Measurements from ENCODE around the gene TRAPPC2L. TPM values are rescaled to one million over a fixed set of nuclear protein-coding genes. Genes with fewer than 3 reads are reported as not detected.

The TRAPPC2L gene
- polyA plus RNA-seq, 2 donors, result 42.8 to 44.1 TPM

DNA sequence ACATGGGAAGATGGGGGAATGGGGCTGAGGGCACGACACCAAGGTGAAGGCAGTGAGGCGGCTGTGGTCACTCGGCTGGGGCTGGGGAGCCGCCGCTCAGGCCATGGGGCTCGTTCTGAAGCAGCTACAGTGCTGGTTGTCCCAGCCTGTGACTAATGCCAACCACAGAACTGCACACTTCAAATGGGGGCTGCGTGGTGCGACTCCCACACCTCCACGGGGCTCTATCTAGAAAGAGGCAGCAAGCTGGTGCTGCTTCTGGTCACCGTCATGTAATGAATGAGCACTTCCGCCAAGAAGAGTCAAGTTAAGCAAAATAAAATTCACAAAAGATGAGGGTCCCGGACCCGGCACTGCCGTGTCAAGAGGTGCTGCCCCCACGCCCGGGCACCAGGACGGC lies 20.1 kb upstream of the TRAPPC2L start:
- Histone ChIP-seq H3K27me3 (ENCODE audit: control insufficient read depth in 1 of 2, insufficient read depth in 2 of 2, low read length in 2 of 2) (no peaks in the 10 kb centered on the region), H3K4me3 (ENCODE audit: low read depth in 1 of 2, low read length in 2 of 2) (no peak overlapping the region), H3K36me3 (ENCODE audit: control insufficient read depth in 2 of 2, insufficient read depth in 2 of 2, low read length in 1 of 2) (peaks cover 0 to 45% of the 10 kb centered on the region in 2 donors), H3K27ac (ENCODE audit: low read depth in 2 of 2, low read length in 1 of 2) (no peak overlapping the region), H3K9me3 (ENCODE audit: control insufficient read depth in 2 of 2, insufficient read depth in 1 of 2, low read depth in 1 of 2, low read length in 1 of 2) (no peaks in the 10 kb centered on the region), H3K4me1 (ENCODE audit: control insufficient read depth in 2 of 2, insufficient read depth in 2 of 2, low read length in 1 of 2) (no peaks in the 10 kb centered on the region)
- 92% methylated on average over 17 of the region's 17 CpGs for WGBS, 2 donors

DNA sequence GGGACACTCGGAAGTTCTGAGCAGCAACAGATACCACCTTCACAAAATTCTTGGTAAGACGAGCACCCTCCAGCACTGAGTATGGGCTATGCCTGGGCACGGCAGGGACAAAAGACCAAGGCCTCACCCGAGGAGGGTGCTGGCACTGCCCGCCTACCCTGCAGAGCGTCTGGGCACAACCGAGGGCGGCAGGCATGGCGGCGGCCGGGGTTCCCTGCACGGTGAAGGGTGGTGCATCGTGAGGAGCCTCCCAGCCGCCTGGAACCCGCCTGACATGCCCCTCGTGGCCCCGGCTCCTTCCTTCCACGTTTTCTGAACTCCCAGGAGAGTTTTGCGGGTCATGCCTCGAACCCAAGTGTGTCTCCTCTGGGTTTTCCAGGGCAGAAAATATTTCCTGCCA lies 19.1 kb upstream of the TRAPPC2L start:
- Histone ChIP-seq H3K4me3 (ENCODE audit: low read depth in 1 of 2, low read length in 2 of 2) (no peak overlapping the region), H3K4me1 (ENCODE audit: control insufficient read depth in 2 of 2, insufficient read depth in 2 of 2, low read length in 1 of 2) (no peaks in the 10 kb centered on the region), H3K36me3 (ENCODE audit: control insufficient read depth in 2 of 2, insufficient read depth in 2 of 2, low read length in 1 of 2) (peaks cover 0 to 53% of the 10 kb centered on the region in 2 donors), H3K27me3 (ENCODE audit: control insufficient read depth in 1 of 2, insufficient read depth in 2 of 2, low read length in 2 of 2) (no peaks in the 10 kb centered on the region), H3K27ac (ENCODE audit: low read depth in 2 of 2, low read length in 1 of 2) (no peak overlapping the region), H3K9me3 (ENCODE audit: control insufficient read depth in 2 of 2, insufficient read depth in 1 of 2, low read depth in 1 of 2, low read length in 1 of 2) (no peaks in the 10 kb centered on the region)
- 91 to 93% methylated on average over 20 of the region's 20 CpGs for WGBS, 2 donors

DNA sequence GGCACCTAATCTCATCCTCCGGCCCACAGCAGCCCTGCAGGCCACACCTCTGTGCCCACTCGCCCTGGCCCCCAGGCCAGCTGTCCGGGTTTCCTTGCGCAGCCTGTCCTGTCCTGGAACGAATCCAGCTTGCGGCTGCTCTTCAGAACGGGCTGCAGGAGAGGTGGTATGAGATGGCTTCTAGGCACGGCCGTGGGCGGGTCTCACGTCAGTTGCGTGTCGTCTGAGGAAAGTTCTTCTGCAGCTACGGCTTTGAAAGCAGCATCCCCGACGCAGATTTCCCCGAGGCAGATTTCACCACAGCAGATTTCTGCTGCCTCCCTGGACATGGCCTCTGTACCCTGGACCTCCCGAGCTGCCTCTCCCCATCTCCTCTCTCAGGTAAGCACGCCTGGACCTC lies 18.4 kb upstream of the TRAPPC2L start:
- Histone ChIP-seq H3K4me1 (ENCODE audit: control insufficient read depth in 2 of 2, insufficient read depth in 2 of 2, low read length in 1 of 2) (no peaks in the 10 kb centered on the region), H3K27ac (ENCODE audit: low read depth in 2 of 2, low read length in 1 of 2) (no peak overlapping the region), H3K36me3 (ENCODE audit: control insufficient read depth in 2 of 2, insufficient read depth in 2 of 2, low read length in 1 of 2) (peaks cover 0 to 57% of the 10 kb centered on the region in 2 donors), H3K9me3 (ENCODE audit: control insufficient read depth in 2 of 2, insufficient read depth in 1 of 2, low read depth in 1 of 2, low read length in 1 of 2) (peaks cover 0 to 2% of the 10 kb centered on the region in 2 donors), H3K27me3 (ENCODE audit: control insufficient read depth in 1 of 2, insufficient read depth in 2 of 2, low read length in 2 of 2) (no peaks in the 10 kb centered on the region), H3K4me3 (ENCODE audit: low read depth in 1 of 2, low read length in 2 of 2) (no peak overlapping the region)
- WGBS, 2 donors, result 87 to 91% methylated on average over 19 of the region's 19 CpGs

DNA sequence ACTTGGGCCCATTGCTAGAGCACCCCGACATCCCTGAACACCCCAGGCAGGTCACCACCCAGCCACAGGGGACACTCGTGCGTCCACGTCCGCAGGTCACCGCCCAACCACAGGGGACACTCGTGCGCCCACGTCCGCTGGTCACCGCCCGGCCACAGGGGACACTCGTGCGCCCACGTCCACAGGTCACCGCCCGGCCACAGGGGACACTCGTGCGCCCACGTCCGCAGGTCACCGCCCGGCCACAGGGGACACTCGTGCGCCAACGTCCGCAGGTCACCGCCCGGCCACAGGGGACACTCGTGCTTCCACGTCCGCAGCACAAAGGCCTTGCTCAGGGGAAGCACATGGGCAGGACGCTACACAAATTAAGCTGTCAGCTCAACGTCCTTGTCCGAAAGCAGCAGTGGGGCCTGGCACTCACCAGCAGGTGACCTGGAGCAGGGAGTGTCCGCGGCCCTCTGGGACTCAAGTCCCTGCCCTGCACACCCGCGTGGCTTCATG lies 17.8 kb upstream of the TRAPPC2L start:
- Histone ChIP-seq H3K9me3 (ENCODE audit: control insufficient read depth in 2 of 2, insufficient read depth in 1 of 2, low read depth in 1 of 2, low read length in 1 of 2) (peaks cover 0 to 2% of the 10 kb centered on the region in 2 donors), H3K36me3 (ENCODE audit: control insufficient read depth in 2 of 2, insufficient read depth in 2 of 2, low read length in 1 of 2) (peaks cover 0 to 57% of the 10 kb centered on the region in 2 donors), H3K4me3 (ENCODE audit: low read depth in 1 of 2, low read length in 2 of 2) (no peak overlapping the region), H3K27ac (ENCODE audit: low read depth in 2 of 2, low read length in 1 of 2) (no peak overlapping the region), H3K4me1 (ENCODE audit: control insufficient read depth in 2 of 2, insufficient read depth in 2 of 2, low read length in 1 of 2) (no peaks in the 10 kb centered on the region), H3K27me3 (ENCODE audit: control insufficient read depth in 1 of 2, insufficient read depth in 2 of 2, low read length in 2 of 2) (no peaks in the 10 kb centered on the region)
- WGBS, 2 donors, result 92 to 93% methylated on average over 39 of the region's 39 CpGs

DNA sequence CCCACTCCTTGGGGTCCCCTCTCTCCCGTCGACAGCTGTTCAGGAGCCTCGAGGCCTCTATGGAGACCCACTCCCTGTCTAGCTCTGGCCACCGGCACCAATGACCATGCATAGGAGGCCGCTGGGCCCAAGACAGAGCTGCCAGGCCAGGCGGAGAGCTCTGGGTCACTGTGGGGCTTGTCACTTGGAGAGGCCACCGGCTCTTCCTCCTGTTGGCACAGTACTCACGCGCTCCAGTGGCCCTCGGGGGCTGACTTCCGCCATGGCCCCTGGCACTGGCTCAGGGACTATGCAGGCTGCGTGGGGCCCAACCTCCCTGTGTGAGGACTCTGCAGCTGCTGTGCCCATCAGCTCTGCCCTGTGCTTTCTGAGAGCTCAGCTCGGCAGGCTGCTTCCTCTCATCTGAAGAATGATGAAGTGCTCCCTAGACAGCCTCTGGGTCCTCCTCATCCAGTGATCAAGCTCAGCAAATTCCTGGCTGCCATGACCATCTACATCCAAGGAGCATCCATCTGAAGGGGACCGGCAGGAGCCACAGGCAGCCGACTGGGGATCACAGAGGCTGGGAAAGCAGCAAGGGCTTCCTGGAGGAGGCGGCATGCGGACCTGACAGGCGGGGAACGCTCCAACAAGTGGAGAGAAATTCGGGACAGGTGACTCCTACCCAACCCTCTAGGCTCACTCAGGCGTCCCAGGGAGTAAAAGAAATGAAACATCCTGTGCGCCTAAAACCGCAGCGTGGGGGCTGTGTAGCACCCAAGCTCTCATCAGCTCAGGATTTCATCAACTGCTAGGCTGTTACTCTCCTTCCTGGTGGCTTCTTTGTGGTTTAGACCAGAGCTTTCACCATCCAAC lies 17.0 kb upstream of the TRAPPC2L start:
- no peak overlapping the region for H3K4me3 ChIP-seq (ENCODE audit: low read depth in 1 of 2, low read length in 2 of 2)
- no peaks in the 10 kb centered on the region for H3K4me1 ChIP-seq (ENCODE audit: control insufficient read depth in 2 of 2, insufficient read depth in 2 of 2, low read length in 1 of 2)
- peaks cover 0 to 2% of the 10 kb centered on the region in 2 donors for H3K9me3 ChIP-seq (ENCODE audit: control insufficient read depth in 2 of 2, insufficient read depth in 1 of 2, low read depth in 1 of 2, low read length in 1 of 2)
- no peaks in the 10 kb centered on the region for H3K27me3 ChIP-seq (ENCODE audit: control insufficient read depth in 1 of 2, insufficient read depth in 2 of 2, low read length in 2 of 2)
- peaks cover 0 to 53% of the 10 kb centered on the region in 2 donors for H3K36me3 ChIP-seq (ENCODE audit: control insufficient read depth in 2 of 2, insufficient read depth in 2 of 2, low read length in 1 of 2)
- WGBS, 2 donors, result 94% methylated on average over 24 of the region's 24 CpGs
- no peak overlapping the region for H3K27ac ChIP-seq (ENCODE audit: low read depth in 2 of 2, low read length in 1 of 2)

DNA sequence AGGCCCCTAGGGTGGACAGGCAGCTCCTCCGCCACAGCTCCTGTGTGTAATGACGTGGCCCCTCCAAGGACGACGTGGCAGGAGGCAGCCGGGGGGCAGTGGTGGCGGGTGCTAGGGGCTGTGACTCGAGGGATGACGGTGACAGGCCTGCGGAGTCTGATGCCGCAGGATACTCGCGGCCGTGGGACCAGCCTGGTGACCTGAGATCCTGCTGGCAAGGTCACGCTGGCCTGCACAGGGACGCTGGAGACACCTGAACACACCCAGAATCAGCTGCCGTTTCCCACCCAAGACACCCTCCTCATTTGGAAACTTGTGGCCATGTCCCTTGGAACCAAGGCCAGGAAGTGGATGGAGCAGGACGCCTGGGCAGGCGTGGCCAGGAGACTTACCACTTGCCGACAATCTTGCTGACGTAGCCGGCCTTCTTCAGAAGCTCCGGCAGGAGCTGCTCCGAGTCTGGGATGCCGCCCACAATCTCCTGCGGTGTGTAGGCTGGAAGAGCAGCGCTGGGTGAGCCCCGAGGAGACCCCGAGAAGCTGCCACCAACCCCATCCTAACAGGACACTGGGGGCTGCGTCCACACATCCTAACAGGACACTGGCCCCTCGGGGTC lies 16.2 kb upstream of the TRAPPC2L start:
- H3K27ac ChIP-seq (ENCODE audit: low read depth in 2 of 2, low read length in 1 of 2), result no peak overlapping the region
- peaks cover 0 to 2% of the 10 kb centered on the region in 2 donors for H3K9me3 ChIP-seq (ENCODE audit: control insufficient read depth in 2 of 2, insufficient read depth in 1 of 2, low read depth in 1 of 2, low read length in 1 of 2)
- no peaks in the 10 kb centered on the region for H3K27me3 ChIP-seq (ENCODE audit: control insufficient read depth in 1 of 2, insufficient read depth in 2 of 2, low read length in 2 of 2)
- no peaks in the 10 kb centered on the region for H3K4me1 ChIP-seq (ENCODE audit: control insufficient read depth in 2 of 2, insufficient read depth in 2 of 2, low read length in 1 of 2)
- WGBS, 2 donors, result 93 to 95% methylated on average over 30 of the region's 30 CpGs
- H3K4me3 ChIP-seq (ENCODE audit: low read depth in 1 of 2, low read length in 2 of 2), result no peak overlapping the region
- H3K36me3 ChIP-seq (ENCODE audit: control insufficient read depth in 2 of 2, insufficient read depth in 2 of 2, low read length in 1 of 2), result peaks cover 0 to 47% of the 10 kb centered on the region in 2 donors

DNA sequence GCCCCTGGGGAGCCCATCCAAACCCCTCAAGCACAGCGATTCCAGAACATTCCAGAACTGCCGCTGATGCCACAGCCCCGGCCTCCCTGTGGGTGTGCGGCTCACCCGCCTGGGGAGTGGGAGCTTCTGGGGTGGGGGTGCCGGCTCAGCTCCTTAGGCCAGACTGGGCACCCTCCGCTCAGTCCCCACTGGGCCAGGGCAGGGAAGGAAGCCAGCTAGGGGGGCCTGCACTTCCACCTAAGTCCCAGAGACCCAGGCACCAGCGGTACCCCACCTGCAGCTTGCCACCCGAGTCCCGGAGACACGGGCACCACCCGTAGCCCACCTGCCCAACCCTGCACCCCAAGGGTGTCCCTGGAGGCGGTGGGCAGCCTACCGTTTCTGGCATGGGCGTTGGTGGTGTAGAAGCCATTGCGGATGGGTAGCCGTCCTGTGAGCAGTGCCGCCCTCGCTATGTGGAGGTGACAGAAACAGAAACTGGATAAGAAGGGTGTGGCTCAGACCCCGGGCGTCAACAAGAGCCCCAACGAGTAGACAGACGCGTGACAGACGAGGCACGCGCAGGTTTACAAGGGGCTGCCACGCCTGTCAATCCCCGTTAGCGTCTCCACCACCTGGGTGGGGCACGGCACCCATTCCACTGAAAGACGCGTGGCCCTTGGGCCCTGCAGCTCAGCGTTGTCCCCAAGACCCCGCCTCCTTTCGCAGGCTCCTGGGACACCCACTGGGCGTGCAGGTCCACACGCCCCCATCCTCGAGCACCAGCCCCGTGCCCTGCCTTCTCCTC lies 15.2 kb upstream of the TRAPPC2L start:
- H3K27me3 ChIP-seq (ENCODE audit: control insufficient read depth in 1 of 2, insufficient read depth in 2 of 2, low read length in 2 of 2), result no peaks in the 10 kb centered on the region
- no peak overlapping the region for H3K27ac ChIP-seq (ENCODE audit: low read depth in 2 of 2, low read length in 1 of 2)
- H3K36me3 ChIP-seq (ENCODE audit: control insufficient read depth in 2 of 2, insufficient read depth in 2 of 2, low read length in 1 of 2), result peaks cover 0 to 44% of the 10 kb centered on the region in 2 donors
- H3K4me3 ChIP-seq (ENCODE audit: low read depth in 1 of 2, low read length in 2 of 2), result no peak overlapping the region
- H3K9me3 ChIP-seq (ENCODE audit: control insufficient read depth in 2 of 2, insufficient read depth in 1 of 2, low read depth in 1 of 2, low read length in 1 of 2), result peaks cover 0 to 2% of the 10 kb centered on the region in 2 donors
- WGBS, 2 donors, result 90% methylated on average over 40 of the region's 40 CpGs
- no peaks in the 10 kb centered on the region for H3K4me1 ChIP-seq (ENCODE audit: control insufficient read depth in 2 of 2, insufficient read depth in 2 of 2, low read length in 1 of 2)

DNA sequence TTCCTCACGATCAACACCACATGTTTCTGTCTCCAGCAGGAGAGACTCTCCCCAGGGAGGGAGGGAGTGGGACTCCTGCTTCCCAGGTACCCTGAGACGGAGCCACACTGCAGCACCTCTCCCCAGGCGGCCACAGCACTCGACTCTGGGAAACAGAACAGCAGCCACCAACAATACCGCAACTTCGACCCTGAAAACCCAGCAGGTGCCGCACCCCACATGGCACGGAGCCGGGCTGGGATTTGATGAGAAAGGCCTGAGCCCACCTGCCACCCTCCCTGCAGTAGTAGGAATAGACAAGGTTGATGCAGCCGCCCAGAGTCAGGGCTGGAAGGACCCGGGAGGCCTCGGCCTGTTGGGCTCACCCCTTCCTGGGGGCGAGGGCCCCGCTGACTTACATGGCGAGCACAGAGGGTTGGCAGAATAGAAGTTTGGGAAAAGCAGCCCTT lies 14.6 kb upstream of the TRAPPC2L start:
- Histone ChIP-seq H3K36me3 (ENCODE audit: control insufficient read depth in 2 of 2, insufficient read depth in 2 of 2, low read length in 1 of 2) (peaks cover 0 to 43% of the 10 kb centered on the region in 2 donors), H3K27ac (ENCODE audit: low read depth in 2 of 2, low read length in 1 of 2) (no peak overlapping the region), H3K9me3 (ENCODE audit: control insufficient read depth in 2 of 2, insufficient read depth in 1 of 2, low read depth in 1 of 2, low read length in 1 of 2) (peaks cover 0 to 2% of the 10 kb centered on the region in 2 donors), H3K4me1 (ENCODE audit: control insufficient read depth in 2 of 2, insufficient read depth in 2 of 2, low read length in 1 of 2) (no peaks in the 10 kb centered on the region), H3K27me3 (ENCODE audit: control insufficient read depth in 1 of 2, insufficient read depth in 2 of 2, low read length in 2 of 2) (no peaks in the 10 kb centered on the region), H3K4me3 (ENCODE audit: low read depth in 1 of 2, low read length in 2 of 2) (no peak overlapping the region)
- 88 to 96% methylated on average over 15 of the region's 15 CpGs for WGBS, 2 donors

DNA sequence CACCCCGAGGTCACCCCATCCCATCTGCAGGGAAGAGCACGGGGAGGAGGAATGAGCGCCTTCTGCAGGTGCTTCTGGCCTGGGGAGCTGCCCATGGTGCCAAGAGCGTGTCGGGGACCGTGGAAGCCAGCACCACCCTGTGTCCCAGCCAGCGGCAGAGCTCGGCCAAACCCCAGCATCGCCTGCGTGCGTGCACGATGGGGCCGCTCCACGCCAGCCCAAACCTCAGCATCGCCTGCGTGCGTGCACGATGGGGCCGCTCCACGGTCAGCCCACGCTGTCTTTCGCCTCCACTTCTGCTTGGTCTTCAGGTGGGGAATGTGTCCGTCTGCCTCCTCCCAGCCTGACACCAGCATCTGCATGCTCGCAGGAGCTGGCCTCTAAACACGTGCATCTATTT lies 14.1 kb upstream of the TRAPPC2L start:
- 93 to 95% methylated on average over 25 of the region's 25 CpGs for WGBS, 2 donors
- Histone ChIP-seq H3K36me3 (ENCODE audit: control insufficient read depth in 2 of 2, insufficient read depth in 2 of 2, low read length in 1 of 2) (peaks cover 0 to 38% of the 10 kb centered on the region in 2 donors), H3K4me3 (ENCODE audit: low read depth in 1 of 2, low read length in 2 of 2) (no peak overlapping the region), H3K9me3 (ENCODE audit: control insufficient read depth in 2 of 2, insufficient read depth in 1 of 2, low read depth in 1 of 2, low read length in 1 of 2) (peaks cover 0 to 2% of the 10 kb centered on the region in 2 donors), H3K27me3 (ENCODE audit: control insufficient read depth in 1 of 2, insufficient read depth in 2 of 2, low read length in 2 of 2) (no peaks in the 10 kb centered on the region), H3K4me1 (ENCODE audit: control insufficient read depth in 2 of 2, insufficient read depth in 2 of 2, low read length in 1 of 2) (no peaks in the 10 kb centered on the region), H3K27ac (ENCODE audit: low read depth in 2 of 2, low read length in 1 of 2) (no peak overlapping the region)

Data from esophagus (tissue), 2 donors.